Measurements from ENCODE around the gene NTHL1. TPM values are rescaled to one million over a fixed set of nuclear protein-coding genes. Genes with fewer than 3 reads are reported as not detected.
A peak's percentile ranks its signal among the peaks of the same experiment; 100 is the strongest.

Gene NTHL1
- total RNA-seq, 1 donor from 2014 or later: 28.5 TPM

DNA sequence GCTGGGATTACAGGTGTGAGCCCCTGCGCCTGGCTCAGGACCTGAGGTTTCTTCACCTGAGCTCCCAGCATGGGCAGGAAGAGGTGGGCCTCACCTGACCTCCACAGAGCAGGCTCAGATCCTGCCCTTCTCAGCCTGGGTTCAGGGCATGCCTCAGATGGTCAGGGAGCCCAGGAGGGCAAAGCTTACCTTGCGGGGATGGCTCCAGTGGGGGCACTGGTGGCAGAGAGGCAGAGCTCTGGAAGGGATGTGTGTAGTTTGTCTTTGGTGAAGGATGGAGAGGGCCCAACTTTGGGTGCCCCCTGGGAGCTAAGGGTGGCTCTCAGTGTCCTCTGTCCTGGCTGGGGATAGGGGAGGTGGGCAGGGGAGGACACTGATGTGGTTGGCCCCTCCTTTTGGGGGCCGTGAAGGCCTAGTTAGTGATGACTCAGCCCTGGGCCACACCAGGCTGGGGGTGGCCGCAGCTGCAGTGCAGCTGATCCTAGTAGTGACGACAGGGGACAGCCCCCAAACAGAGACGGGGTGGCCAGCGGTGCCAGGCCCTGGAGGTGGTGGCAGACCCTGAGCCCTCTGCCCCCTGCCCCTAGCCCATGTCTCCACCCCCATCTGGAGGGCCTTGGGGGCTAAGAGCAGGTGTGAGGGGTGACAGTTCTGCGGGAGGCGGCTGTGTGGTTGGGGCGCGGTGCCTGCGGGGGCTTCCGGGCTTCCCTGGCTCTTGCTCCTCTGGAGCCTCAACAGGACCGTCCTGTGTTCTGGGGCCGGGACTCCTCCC lies 15.2 kb downstream of the NTHL1 start:
- intact Hi-C loops (cut with DNase I): no loop called here
- H3K4me1 ChIP-seq: peaks cover 92% of the 10 kb centered on the region

DNA sequence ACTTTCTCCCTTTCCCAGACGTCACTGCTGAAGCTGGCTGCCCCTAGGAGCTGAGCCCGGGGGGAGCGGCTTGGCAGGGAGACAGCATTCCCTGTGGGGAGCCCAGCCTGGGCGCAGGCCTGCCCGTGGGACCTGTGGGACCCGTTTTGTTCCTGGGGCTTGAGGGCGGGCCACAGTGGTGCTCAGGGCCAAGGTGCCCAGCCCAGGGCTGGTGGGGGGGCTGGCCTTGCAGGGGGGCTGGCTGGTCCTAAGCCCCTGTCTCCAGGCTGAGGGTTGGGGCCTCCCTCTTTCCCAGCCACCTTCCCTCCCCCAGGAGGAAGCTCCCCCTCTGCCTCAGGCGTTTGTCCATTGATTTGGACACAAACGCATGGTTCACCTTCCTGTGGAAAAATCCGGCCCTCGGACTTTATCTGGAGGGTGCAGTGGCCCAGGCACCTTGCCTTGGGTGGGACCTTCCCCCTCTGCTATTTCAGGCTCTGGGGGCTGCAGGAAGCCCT lies 16.5 kb downstream of the NTHL1 start:
- TF ChIP-seq POLR2AphosphoS5 (IDR thresholded peaks at IDR 0.05; ENCODE audit: insufficient read depth in 1 of 2, low read depth in 1 of 2) (peak in 1 of 2 donors; percentile 8), POLR2A (IDR thresholded peaks at IDR 0.05) (no peak)
- H3K36me3 ChIP-seq: no peaks in the 10 kb centered on the region
- intact Hi-C loops (cut with DNase I): no loop called here
- H3K27me3 ChIP-seq: no peaks in the 10 kb centered on the region
- no peaks in the 10 kb centered on the region for H3K9me3 ChIP-seq
- H3K4me3 ChIP-seq: no peak overlapping the region
- H3K27ac ChIP-seq: peak overlapping the region; percentile 89
- DNase-seq (ENCODE audit: extremely low spot score in 2 of 2): no peak
- peaks cover 87% of the 10 kb centered on the region for H3K4me1 ChIP-seq

More for the DNA sequence above, 15.2 kb downstream of the NTHL1 start:
- Histone ChIP-seq H3K4me3 (peak overlapping the region; percentile 35 to 41), H3K36me3 (no peaks in the 10 kb centered on the region), H3K9me3 (no peaks in the 10 kb centered on the region), H3K27me3 (no peaks in the 10 kb centered on the region), H3K27ac (peak overlapping the region; percentile 89)
- DNase-seq (ENCODE audit: extremely low spot score in 2 of 2): no peak
- TF ChIP-seq CTCF (IDR thresholded peaks at IDR 0.05) (no peak), POLR2A (IDR thresholded peaks at IDR 0.05) (no peak), POLR2AphosphoS5 (IDR thresholded peaks at IDR 0.05; ENCODE audit: insufficient read depth in 1 of 2, low read depth in 1 of 2) (peak in 1 of 2 donors; percentile 26)

DNA sequence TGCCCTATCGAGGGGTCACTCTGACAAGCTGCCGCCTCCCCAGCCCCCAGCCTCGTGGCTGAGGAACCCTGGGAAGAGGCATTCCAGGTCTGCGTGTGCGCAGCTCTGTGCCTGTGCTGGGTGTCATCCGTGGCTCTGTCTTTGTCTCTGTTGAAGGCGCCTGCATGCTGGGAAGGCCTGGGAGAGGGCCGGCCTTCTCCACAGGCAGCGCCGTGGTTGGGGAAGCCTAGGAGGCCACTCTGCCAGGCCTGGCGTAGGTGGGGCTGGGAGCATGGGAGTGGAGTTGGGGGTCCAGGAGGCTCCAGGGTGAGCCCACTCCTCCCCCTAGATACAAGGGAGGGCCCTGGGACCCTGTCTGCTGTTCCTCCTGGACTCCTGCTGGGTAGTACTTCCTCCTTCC lies 17.6 kb downstream of the NTHL1 start:
- Histone ChIP-seq H3K4me3 (no peak overlapping the region), H3K27ac (no peak overlapping the region), H3K27me3 (no peaks in the 10 kb centered on the region), H3K9me3 (no peaks in the 10 kb centered on the region), H3K36me3 (no peaks in the 10 kb centered on the region), H3K4me1 (peaks cover 87% of the 10 kb centered on the region)
- intact Hi-C loops (cut with DNase I): no loop called here
- TF ChIP-seq POLR2AphosphoS5 (IDR thresholded peaks at IDR 0.05; ENCODE audit: insufficient read depth in 1 of 2, low read depth in 1 of 2) (no peak), CTCF (IDR thresholded peaks at IDR 0.05) (no peak), POLR2A (IDR thresholded peaks at IDR 0.05) (no peak)
- no peak for DNase-seq (ENCODE audit: extremely low spot score in 2 of 2)

DNA sequence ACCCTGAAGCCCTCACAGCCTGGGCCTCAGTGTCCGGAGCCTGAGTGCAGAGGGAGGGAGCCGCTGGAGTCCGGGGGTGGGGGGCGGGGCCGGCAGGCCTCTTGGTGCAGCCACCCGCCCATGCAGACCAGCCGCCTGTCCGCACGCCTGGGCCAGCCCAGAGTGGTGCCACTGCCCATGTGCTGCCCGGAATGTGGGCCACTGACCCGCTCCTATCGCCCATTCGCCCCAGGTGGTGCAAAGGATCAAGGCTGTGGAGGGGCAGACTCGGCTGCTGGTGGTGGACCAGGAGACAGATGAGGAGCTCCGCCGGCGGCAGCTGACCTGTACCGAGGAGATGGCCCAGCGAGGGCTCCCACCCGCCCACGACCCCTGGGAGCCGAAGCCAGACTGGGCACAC lies 18.3 kb downstream of the NTHL1 start:
- Histone ChIP-seq H3K4me3 (peak overlapping the region in 1 of 2 donors; percentile 7), H3K27me3 (no peaks in the 10 kb centered on the region), H3K27ac (no peak overlapping the region), H3K4me1 (peaks cover 82% of the 10 kb centered on the region), H3K9me3 (no peaks in the 10 kb centered on the region), H3K36me3 (no peaks in the 10 kb centered on the region)
- TF ChIP-seq POLR2A (IDR thresholded peaks at IDR 0.05) (no peak), CTCF (IDR thresholded peaks at IDR 0.05) (no peak), POLR2AphosphoS5 (IDR thresholded peaks at IDR 0.05; ENCODE audit: insufficient read depth in 1 of 2, low read depth in 1 of 2) (no peak)
- intact Hi-C loops (cut with DNase I): no loop called here
- DNase-seq (ENCODE audit: extremely low spot score in 2 of 2): no peak

DNA sequence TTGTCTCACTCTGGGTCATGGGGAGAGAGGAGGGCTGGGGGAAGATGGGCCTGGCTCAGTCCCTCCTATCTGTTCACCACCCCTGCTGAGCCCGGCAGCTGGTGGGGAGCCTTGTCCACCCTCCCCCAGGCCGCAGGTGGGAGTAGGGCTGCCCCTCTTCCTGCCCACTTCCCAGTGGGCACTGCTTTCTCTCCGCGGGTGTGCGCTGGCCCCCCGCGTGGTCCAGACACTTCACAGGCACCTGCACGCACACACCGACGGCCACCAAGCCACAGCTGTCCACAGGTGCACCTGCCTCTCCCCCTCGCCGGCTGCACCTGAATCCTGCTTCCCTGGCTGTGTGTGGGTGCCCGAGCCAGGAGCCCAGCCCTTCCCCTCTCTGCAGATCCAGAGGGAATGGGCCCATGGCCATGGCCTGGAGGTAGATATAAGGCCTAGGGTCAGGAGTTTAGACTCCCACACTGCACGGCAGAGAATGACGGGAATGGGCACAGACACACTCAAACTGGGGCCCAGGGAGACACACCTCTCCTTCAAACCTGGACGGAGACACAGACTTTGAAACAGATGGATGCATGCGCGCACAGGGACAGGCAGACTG lies 18.9 kb downstream of the NTHL1 start:
- Histone ChIP-seq H3K4me3 (peak overlapping the region; percentile 67 to 81), H3K4me1 (peaks cover 84% of the 10 kb centered on the region), H3K36me3 (no peaks in the 10 kb centered on the region), H3K9me3 (no peaks in the 10 kb centered on the region), H3K27me3 (no peaks in the 10 kb centered on the region), H3K27ac (no peak overlapping the region)
- DNase-seq (ENCODE audit: extremely low spot score in 2 of 2): no peak
- TF ChIP-seq POLR2A (IDR thresholded peaks at IDR 0.05): no peak
- no peak for TF ChIP-seq CTCF (IDR thresholded peaks at IDR 0.05)
- intact Hi-C loops (cut with DNase I): no loop called here

Data from vagina (tissue), 2 donors.